Stimulated activated CD8-positive, alpha-beta memory T cell treated with anti-CD3 and anti-CD28 coated beads, Interleukin-7, amount 100 ng/mL, for 24 hours (primary cell): ENCODE measurements around the gene TYW1B.
"Not testable (repeated sequence)": the region's sequence is repeated elsewhere in the genome, so short reads cannot be mapped to it uniquely, and the experiment has no call there.

Source experiments
- DNase-seq: peaks from one replicate; pipeline ENCODE4 v3.0.0-alpha.2; 2020; ENCODE audit warnings: low read depth

Gene TYW1B

GRCh38 chr7:72626428-72627011 lies 201.5 kb downstream of the TYW1B start:
- not testable (repeated sequence) for DNase-seq

- DNase-seq = not testable (repeated sequence)
These were observed 202.1 kb downstream of the TYW1B start for GRCh38 chr7:72625721-72626423.

GRCh38 chr7:72622532-72622931 lies 205.5 kb downstream of the TYW1B start:
- no peak for DNase-seq

- DNase-seq = not testable (repeated sequence)
These were observed 206.2 kb downstream of the TYW1B start for GRCh38 chr7:72621761-72622187.

GRCh38 chr7:72620923-72621322 lies 207.1 kb downstream of the TYW1B start:
- DNase-seq = not testable (repeated sequence)

- not testable (repeated sequence) for DNase-seq
These were observed 209.4 kb downstream of the TYW1B start for GRCh38 chr7:72618435-72619180.

- DNase-seq = not testable (repeated sequence)
These were observed 218.2 kb downstream of the TYW1B start for GRCh38 chr7:72609761-72610160.

GRCh38 chr7:72607988-72608387 lies 220.0 kb downstream of the TYW1B start:
- DNase-seq = not testable (repeated sequence)

- not testable (repeated sequence) for DNase-seq
These were observed 222.1 kb downstream of the TYW1B start for GRCh38 chr7:72605863-72606431.

- not testable (repeated sequence) for DNase-seq
These were observed 223.0 kb downstream of the TYW1B start for GRCh38 chr7:72604771-72605611.

- not testable (repeated sequence) for DNase-seq
These were observed 224.5 kb downstream of the TYW1B start for GRCh38 chr7:72603476-72603875.

- no peak for DNase-seq
These were observed 224.9 kb downstream of the TYW1B start for GRCh38 chr7:72603073-72603472.

GRCh38 chr7:72601683-72602082 lies 226.3 kb downstream of the TYW1B start:
- DNase-seq = not testable (repeated sequence)

- DNase-seq = not testable (repeated sequence)
These were observed 238.0 kb downstream of the TYW1B start for GRCh38 chr7:72590023-72590422.

GRCh38 chr7:72587267-72587666 lies 240.7 kb downstream of the TYW1B start:
- DNase-seq = not testable (repeated sequence)

GRCh38 chr7:72584576-72584975 lies 243.4 kb downstream of the TYW1B start:
- DNase-seq = not testable (repeated sequence)

- DNase-seq = not testable (repeated sequence)
These were observed 244.2 kb downstream of the TYW1B start for GRCh38 chr7:72583620-72584361.

GRCh38 chr7:72580142-72580770 lies 247.7 kb downstream of the TYW1B start:
- DNase-seq = not testable (repeated sequence)

GRCh38 chr7:72577107-72577506 lies 250.9 kb downstream of the TYW1B start:
- DNase-seq = no peak

GRCh38 chr7:72561988-72562387 lies 266.0 kb downstream of the TYW1B start:
- DNase-seq = not testable (repeated sequence)
